ENCODE measurements around the gene KCNV2. TPM values are rescaled to one million over a fixed set of nuclear protein-coding genes. Genes with fewer than 3 reads are reported as not detected.

KCNV2 gene
- total and polyA plus RNA-seq, 12 donors, result not detected

- WGBS, 4 donors, result 94 to 99% (median 97%) methylated on average over 3 of the region's 3 CpGs
- H3K27me3 ChIP-seq, result no peaks in the 10 kb centered on the region
- intact Hi-C loops (cut with DNase I), result no loop called here
- no peaks in the 10 kb centered on the region for H3K4me1 ChIP-seq (replicated peaks in 1 of 2)
- H3K27ac ChIP-seq, result no peak overlapping the region
- TF ChIP-seq, protein P1, sequence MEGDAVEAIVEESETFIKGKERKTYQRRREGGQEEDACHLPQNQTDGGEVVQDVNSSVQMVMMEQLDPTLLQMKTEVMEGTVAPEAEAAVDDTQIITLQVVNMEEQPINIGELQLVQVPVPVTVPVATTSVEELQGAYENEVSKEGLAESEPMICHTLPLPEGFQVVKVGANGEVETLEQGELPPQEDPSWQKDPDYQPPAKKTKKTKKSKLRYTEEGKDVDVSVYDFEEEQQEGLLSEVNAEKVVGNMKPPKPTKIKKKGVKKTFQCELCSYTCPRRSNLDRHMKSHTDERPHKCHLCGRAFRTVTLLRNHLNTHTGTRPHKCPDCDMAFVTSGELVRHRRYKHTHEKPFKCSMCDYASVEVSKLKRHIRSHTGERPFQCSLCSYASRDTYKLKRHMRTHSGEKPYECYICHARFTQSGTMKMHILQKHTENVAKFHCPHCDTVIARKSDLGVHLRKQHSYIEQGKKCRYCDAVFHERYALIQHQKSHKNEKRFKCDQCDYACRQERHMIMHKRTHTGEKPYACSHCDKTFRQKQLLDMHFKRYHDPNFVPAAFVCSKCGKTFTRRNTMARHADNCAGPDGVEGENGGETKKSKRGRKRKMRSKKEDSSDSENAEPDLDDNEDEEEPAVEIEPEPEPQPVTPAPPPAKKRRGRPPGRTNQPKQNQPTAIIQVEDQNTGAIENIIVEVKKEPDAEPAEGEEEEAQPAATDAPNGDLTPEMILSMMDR (IDR thresholded peaks at IDR 0.05), result no peak
- H3K36me3 ChIP-seq (replicated peaks in 1 of 2), result peaks cover 0 to 7% of the 10 kb centered on the region in 2 donors
- no peak overlapping the region for H3K4me3 ChIP-seq
- DNase-seq, result no peak
- H3K9me3 ChIP-seq (replicated peaks in 1 of 3), result peaks cover 0 to 20% (median 0%) of the 10 kb centered on the region in 3 donors
These were observed 60.1 kb downstream of the KCNV2 start for GRCh38 chr9:2777454-2777853.

DNA sequence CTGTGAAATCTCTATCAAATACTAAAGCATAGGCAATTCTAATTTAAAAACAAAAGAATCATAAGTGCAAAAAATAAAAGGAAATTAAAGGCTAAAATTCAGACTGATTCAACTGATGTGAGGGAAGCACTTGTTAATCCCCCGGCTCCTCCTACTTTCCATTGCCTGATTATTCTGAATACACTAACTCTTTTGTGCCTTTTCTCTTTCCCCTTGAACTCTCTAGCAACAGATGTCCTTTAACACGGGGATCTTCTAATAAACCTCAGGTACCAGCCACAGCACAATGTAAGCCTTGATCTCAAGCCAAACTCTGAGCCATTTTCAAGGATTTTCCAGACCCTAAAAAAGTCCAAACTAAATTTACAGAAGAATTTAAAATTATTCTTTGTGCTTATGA is 61.5 kb downstream of the KCNV2 start:
- WGBS, 4 donors, result 77 to 86% (median 81%) methylated on average over 2 of the region's 2 CpGs
- TF ChIP-seq POLR2A (IDR thresholded peaks at IDR 0.05), result no peak
- TF ChIP-seq, protein P1 (IDR thresholded peaks at IDR 0.05), result no peak
- H3K27me3 ChIP-seq, result no peaks in the 10 kb centered on the region
- no peak for DNase-seq
- H3K36me3 ChIP-seq (replicated peaks in 1 of 2), result peaks cover 0 to 7% of the 10 kb centered on the region in 2 donors
- intact Hi-C loops (cut with DNase I), result no loop called here
- H3K4me1 ChIP-seq (replicated peaks in 1 of 2), result no peaks in the 10 kb centered on the region
- H3K27ac ChIP-seq, result no peak overlapping the region
- peaks cover 0 to 15% (median 0%) of the 10 kb centered on the region in 3 donors for H3K9me3 ChIP-seq (replicated peaks in 1 of 3)
- H3K4me3 ChIP-seq, result no peak overlapping the region

Other genes starting within 250 kb of the KCNV2 start
- 10 to 100 TPM in 8 of 9 donors, 1 to 10 TPM in 1; 7.7 to 54.1 (median 39.2) TPM for gene VLDLR, start 95.7 kb upstream of the KCNV2 start, total RNA-seq
- gene VLDLR, start 95.7 kb upstream of the KCNV2 start, polyA plus RNA-seq, result 10 to 100 TPM in 1 of 3 donors, 1 to 10 TPM in 2; 8.0 to 27.0 (median 9.6) TPM
- 10 to 100 TPM; 14.6 to 73.0 (median 26.8) TPM for gene PUM3, start 126.6 kb downstream of the KCNV2 start, total RNA-seq
- gene PUM3, start 126.6 kb downstream of the KCNV2 start, polyA plus RNA-seq, result 10 to 100 TPM; 33.1 to 53.6 (median 42.9) TPM

All from adrenal gland (tissue), 12 donors.